ENCODE data around the gene SLC25A20. TPM values are rescaled to one million over a fixed set of nuclear protein-coding genes. Genes with fewer than 3 reads are reported as not detected.
"Not testable (repeated sequence)": the region's sequence is repeated elsewhere in the genome, so short reads cannot be mapped to it uniquely, and the experiment has no call there.

The SLC25A20 gene, protein sequence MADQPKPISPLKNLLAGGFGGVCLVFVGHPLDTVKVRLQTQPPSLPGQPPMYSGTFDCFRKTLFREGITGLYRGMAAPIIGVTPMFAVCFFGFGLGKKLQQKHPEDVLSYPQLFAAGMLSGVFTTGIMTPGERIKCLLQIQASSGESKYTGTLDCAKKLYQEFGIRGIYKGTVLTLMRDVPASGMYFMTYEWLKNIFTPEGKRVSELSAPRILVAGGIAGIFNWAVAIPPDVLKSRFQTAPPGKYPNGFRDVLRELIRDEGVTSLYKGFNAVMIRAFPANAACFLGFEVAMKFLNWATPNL
- total RNA-seq: 25.6 TPM

DNA sequence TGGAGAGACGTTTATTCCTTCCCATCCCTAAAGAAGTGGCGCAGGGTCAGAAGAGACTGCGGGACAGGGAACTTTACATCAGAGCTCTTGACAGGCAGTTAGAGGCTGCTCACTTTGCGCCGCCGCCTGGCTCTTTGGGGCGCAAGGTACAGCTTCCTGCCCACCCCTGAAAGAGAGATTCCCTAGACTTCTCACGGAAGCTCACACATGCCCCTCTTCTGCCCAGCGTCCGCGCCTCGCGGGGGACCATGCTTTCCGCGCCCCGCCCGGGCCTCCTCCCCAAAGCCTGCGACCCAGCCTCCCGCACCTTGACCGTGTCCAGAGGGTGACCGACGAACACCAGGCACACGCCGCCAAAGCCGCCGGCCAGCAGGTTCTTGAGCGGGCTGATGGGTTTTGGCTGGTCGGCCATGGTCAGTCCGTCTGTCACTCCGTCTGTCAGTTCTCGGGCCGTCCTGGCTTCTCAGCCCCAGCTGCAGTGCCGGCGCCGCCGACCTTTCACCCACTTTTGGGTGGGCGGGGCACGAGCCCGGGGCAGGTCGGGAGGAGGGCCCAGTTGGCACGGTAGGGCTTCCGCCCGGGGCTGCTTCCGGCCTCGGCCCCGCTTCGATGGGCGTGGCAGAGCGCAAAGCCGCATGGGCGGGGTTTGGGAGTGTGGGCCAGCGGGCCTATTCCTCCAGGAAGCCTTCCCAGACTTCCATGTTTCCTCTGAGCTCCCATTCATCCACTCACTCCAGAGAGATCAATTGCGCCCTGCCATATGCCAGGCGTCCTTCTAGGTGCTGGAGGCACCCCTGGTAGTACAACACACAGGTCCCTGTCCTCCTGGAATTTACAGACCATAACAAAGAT, at the start of gene SLC25A20:
Gene SLC25A20, minus strand, starts transcription at position 500 of the 852 bp plus-strand sequence. Its CDS starts 88 bp downstream, at position 412.
- DNase-seq (ENCODE audit: low read depth in 2 of 3, low spot score in 2 of 3): peak; percentile 61 to 88 (median 86)

DNA sequence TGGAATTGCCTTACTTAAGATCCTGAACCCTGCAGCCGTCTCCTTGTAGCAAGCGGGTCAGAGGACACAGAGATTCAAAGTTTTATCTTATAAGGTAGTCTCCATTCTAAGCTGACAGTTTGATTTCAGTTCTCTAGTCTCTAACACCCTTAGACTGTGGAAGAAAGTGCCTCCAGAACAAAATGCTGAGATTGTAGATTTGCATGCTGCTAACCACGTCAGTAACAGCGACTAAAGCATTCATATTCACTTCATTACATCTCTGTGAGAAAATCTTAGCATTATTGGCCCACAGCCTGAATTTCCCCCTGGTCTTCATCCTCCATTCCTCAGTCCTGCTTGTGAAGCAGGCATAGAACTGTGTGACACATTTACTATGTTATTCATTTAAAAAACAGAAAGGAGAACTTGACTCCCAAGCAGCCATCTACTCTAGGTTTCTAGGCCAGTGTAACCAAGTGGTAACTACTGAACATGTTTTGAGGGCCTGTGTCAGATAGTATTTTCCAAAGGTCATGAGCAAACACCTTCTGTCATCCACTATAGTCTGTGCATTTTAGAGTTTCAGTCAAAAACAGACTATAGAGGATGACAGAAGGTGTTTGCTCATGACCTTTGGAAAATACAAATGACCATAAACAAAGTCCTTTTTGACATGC, 47.3 kb upstream of the SLC25A20 start:
- no peak for DNase-seq (ENCODE audit: low read depth in 2 of 3, low spot score in 2 of 3)

DNA sequence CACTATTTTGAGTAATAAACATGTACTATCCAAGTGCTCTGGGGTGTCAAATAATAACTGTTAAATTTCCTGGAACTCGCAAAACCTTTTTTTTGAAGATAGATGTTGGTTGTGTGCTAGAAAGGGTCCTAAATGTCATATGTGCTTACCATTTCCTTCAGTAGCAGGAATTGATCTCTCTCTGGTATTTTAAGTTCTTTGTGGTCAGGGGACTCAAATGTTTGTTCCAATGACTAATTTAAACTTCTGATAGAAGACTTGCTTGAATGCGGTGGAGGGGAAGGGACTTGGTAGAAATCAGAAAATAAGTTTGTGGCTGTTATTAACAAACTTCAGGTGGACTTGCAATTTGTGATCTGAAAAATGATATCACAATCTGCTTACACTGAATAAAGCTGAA, 46.8 kb upstream of the SLC25A20 start:
- no peak for DNase-seq (ENCODE audit: low read depth in 2 of 3, low spot score in 2 of 3)

DNA sequence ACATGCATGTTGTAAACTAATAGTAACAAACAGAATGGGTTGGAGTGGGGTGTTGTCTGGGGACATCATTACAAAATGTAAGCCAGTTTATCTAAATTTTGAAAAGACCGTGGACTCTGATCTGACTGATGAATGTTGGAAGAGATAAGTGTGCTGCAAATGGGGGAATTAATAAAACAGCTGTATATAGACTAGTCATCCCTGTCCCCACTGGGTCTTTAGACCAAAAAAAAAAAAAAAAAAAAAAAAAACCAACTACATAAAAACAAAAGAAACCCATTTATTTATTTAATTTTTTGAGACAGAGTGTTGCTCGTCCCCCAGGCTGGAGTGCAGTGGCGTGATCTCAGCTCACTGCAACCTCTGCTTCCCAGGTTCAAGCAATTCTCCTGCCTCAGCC, 40.0 kb upstream of the SLC25A20 start:
- DNase-seq (ENCODE audit: low read depth in 2 of 3, low spot score in 2 of 3): no peak

DNA sequence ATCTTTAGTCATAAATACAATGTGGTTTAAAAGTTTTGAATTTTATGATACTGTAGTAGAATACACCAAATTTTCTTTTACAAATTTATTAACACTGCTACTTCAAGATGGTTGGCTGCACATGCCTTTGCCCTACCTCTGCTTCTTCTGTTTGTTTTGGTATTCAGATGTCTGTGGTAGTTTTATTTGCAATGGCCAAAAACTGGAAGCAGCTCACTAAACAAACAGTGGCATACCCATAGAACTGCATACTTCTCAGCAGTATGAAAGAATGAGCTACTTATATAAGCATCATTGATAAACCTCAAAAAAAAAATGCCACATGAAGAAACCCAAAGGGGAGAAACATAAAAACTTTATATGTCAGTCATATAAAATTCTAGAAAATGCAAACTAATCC, 39.5 kb upstream of the SLC25A20 start:
- DNase-seq (ENCODE audit: low read depth in 2 of 3, low spot score in 2 of 3): no peak

DNA sequence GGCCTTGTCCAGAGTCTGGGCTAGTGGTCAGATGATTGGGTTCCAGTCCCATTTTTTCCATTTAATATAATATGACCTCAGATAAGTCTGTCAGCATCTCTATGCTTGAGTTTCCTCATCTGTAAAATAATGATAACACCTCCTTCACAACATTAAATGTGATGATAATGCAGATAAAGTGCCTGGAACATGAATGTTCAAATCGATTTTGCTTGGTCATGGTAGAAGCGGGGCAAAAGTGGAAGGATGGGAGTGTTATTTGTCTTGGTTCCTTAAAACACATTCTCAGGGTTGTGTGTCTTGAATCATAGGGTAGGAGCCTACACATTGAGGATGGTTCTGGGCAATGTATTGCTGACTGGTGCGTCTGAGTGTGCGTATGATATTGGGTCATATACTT, 36.8 kb upstream of the SLC25A20 start:
- peak in 1 of 3 donors; percentile 43 for DNase-seq (ENCODE audit: low read depth in 2 of 3, low spot score in 2 of 3)

DNA sequence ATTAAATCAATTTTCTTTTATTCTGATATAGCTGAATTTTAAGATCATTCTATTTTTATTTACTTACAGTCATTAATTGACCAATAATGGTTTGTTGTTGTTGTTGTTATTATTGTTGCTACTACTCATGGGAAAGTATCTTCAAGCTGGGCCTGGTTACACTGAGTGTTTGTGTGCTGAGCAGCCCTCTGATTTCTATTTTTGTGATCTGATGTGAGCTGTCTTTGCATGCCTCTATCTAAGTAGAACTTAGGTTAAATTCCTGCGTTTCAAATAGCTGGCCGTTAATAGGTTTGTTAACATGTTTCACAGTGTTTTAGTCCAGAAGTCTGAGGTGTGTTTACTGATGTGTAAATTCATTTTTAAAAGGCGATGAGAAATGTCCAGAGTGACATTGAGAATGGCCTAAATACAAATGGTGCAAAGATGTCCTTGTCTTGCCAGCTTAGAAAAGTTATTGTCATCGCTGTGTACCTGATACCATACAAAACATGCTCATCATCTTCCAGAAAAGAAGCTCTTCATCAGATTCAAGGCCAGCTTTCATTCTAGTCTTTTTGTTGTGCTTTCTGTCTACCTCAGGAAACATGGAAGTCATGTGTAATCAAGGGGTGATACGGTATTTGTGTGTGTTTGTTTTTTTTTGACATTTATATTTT, 35.8 kb upstream of the SLC25A20 start:
- DNase-seq (ENCODE audit: low read depth in 2 of 3, low spot score in 2 of 3): no peak

DNA sequence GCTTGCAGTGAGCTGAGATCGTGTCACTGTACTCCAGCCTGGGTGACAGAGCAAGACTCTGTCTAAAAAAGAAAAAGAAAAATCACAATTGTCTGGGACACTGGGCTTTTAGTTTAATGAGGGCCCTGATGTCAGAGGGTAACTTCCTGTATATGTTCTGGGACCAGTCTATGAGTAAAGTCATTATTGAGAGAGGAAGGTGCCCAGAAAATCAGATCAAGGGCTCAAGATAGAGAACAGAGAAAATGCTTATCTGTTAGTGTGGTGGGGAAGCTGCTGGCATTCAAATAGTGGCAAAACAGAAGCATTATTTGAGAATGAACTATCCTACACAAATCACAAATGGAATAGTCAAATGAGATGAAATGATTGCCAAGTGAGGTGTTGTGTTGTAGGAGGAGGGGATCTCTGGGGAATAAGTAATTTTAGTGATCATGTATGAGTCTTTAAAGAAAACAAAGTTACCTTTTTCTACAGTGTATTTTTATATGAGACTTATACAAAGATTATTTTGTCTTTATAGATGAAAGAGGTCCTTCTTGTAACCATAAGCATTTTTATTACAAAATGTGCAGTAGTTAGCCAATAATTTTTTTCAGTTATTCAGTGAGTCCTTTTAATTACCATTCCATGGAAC, 33.4 kb upstream of the SLC25A20 start:
- DNase-seq (ENCODE audit: low read depth in 2 of 3, low spot score in 2 of 3): no peak

DNA sequence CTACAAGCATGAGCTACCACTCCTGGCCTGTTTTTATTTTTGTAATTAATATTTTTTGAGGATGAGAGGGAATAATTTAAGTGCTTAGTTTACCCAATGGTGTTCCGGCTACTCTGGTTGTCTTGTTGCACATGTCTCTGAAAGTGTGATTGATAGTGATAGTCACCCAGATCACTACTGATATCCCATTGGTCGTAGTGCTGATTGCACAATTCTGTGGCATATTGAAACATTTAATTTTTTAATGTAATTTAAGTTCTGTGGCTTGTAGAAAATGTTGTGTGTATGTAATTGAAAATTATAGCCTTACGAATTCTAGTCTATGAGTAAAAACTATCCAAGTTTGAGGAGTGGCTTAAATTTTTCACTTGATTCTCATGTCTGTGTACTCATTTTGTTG, 31.9 kb upstream of the SLC25A20 start:
- DNase-seq (ENCODE audit: low read depth in 2 of 3, low spot score in 2 of 3): no peak

DNA sequence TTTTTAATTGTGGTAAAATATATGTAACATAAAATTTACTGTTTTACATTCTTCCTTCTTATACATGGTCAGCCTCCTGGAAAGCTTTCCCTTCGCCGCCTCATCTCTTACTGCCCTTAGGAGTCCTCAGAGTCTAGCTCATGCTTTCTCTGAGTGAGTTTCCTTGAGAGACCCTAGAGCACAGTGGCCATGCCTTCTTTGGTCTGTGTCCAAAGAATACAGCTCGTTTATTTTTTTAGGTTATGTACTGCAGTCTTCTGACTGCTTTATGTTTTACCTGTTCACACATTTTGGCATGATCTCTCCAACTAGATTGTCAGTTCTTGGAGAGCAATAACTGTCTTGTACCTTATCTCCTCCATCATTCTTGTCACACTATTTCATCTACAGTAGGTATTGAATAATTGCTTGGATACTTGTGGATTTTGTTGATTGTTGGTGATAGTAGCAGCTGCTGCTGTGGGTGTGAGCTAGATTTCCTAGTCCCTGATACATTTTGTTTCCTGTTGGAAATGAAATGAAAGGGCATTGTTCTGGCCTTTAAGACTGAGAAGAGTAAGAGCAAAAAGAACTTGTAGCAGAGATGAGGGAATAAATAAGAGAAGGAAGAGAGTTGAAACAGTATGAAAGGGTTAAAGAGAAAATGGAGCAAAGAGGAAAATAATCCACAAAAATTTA, 30.8 kb upstream of the SLC25A20 start:
- no peak for DNase-seq (ENCODE audit: low read depth in 2 of 3, low spot score in 2 of 3)

DNA sequence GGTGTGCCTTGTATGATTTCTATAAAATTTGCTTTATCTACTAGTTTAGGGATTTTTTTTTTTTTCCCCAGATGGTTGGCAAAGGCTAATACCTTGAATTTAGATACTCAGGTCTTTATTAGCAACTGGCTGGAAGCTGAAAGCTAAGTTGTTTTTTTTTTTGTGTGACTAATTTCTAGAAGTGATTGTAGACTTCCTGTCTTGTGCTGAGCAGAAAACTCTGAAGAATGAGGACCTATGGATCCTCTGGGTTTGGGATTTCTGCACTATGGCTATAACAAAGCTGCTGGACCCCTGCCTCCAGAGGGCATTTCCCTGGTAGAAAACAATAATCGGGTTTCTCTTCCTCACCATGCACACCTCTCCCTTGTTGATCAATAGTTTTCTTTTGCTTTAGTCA, 30.0 kb upstream of the SLC25A20 start:
- no peak for DNase-seq (ENCODE audit: low read depth in 2 of 3, low spot score in 2 of 3)

DNA sequence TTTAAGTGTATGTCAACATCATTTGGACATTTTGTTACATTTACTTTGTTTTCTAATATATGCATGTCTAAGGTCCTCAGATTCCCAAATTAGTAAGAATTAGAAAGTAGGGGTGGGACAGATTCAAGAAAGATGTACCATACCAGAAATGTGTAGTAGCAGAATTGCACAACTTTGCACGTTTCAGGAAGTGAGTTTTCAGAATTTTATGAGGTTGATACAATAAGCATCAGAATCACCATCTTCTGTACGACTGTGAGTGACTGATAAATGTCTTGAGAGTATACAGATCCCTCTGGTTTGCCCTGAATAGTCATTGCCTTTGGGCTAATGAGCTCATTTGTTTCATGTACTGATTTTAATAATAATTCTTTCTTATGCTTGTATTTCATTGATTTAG, 29.2 kb upstream of the SLC25A20 start:
- DNase-seq (ENCODE audit: low read depth in 2 of 3, low spot score in 2 of 3): peak in 1 of 3 donors; percentile 18

DNA sequence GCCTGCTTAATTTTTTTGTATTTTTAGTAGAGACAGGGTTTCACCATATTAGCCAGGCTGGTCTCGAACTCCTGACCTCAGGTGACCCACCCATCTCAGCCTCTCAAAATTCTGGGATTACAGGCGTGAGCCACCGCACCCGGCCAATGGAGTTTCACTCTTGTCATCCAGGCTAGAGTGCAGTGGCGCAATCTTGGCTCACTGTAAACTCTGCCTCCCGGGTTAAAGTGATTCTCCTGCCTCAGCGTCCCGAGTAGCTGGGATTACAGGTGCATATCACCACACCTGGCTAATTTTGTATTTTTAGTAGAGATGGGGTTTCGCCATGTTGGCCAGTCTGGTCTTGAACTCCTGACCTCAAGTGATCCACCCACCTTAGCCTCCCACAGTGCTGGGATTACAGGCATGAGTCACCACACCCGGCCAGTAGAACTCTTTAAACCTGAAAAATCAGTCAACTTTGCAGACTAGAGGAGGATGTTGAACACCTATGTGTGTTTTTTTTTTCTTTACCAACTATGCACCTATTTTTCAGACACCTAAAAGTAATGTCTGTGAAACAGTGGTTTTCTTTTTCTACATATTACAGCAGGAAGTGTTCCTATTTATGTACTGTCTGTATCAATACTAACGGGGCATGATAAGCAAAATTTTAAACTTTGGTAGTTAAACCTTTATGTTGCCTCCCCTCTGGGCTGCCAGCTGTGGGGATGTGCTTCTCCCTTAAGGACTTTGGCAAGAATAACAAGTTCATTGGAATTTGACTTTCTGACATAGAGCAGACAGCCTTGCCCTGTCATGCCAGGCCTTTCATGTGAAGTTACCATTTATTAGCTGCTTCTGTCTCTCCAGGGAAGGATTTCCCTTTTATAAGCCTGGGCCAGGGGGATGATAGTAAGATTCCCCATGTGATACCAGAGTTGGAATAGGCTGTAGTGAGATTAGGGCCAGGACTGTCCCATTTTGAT, 28.0 kb upstream of the SLC25A20 start:
- no peak for DNase-seq (ENCODE audit: low read depth in 2 of 3, low spot score in 2 of 3)

DNA sequence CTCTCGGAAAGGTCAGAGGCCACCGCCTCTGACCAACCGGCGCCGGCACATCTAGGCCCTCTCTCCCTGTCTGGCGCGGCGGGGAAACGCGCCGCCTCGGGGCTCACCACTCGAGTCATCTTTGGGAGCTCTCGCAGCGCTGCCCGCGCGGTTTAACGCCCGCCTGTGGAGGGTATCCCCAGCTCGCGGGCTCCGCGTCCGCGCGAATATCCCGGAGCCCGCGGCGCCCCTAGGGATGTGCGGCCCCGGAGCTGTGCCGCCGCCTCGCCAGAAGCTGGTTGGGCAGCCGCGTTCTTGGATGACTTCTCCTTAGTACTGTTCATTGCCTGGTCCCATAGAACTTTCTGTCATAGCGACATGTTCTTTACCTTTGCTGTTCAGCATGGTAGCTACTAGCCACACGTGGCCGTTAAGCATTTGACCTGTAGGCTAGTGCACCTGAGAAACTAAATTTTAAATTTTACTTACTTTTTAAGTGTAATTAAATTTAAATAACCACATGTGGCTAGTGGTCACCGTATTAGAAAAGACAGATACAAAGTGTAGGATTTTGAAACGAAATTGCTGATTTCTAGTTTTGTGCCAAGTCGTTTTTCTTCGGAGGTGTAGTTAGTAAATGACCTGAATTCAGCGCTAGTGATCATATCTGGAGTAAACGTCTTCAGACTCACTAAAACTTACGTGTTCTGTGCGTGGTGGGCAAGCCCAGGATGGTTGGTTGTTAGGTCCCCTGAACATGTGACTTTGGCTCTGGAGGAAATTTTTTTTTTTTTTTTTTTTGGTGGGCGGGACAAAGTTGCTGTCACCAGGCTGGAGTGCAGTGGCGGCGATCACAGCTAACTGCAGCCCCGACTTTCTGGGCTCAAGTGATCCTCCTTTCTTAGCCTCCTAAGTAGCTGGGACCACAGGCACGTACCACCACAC, 20.8 kb upstream of the SLC25A20 start:
- peak in 2 of 3 donors; percentile 80 to 90 for DNase-seq (ENCODE audit: low read depth in 2 of 3, low spot score in 2 of 3)

DNA sequence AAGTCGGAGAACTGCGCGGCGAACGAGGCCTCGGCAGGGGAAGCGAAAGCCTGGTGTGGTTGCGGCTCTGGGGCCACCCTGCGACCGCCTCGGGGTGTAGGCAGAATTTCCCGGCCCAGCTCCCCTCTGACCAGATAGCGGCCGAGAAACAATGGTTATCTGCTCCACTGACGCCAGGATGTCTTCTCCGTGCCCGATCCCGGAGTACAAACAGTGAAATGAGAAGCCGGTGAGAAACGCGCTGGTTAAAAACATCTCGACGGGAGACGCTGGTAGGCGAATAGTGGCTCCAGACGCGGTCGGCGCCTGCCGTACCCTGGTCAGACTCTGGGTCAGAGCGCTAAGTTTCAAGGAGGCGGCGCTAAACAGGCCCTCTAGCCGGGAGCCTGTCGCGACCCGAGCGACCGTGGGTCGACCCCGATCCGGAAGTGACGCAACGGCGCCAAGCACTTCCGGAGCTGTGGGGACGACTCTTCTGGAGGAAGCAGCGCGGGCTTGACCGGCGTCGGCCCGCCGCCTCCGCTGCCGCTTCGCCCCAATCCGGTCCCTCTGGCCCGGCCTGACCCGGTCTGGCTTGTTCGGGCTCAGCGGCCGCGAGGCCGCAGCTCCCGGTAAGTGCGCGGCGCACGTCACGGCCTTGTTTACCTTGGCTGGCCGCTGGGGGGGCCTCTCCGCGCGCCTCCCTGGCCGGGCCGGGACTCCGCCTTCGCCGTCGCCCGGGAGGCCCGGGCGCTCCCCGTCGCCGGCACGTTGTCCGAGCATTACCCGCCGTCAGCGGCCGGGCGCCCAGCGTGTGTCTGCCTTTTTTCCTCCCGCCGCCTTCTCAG, 19.9 kb upstream of the SLC25A20 start, which contains the start of gene ARIH2:
Gene ARIH2, plus strand, starts transcription at position 455 of the 827 bp plus-strand sequence. CDS start 8,717 bp downstream, outside the sequence.
- peak; percentile 82 to 95 (median 95) for DNase-seq (ENCODE audit: low read depth in 2 of 3, low spot score in 2 of 3)

DNA sequence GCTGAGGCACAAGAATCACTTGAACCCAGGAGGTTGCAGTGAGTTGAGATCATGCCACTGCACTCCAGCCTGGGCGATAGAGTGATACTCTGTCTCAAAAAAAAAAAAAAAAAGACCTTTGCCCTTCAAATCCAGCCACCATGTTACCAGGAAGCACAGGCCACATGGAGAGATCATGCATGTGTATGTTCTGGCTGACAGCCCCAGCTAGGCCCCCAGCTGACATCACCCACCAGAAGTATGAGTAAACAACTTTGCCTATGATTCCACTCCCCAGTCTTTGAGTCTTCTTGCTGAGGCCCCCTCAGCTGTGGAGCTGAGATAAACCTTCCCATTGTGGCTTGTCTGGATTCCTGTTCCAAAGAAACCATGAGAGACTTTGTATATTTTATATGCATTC, 16.6 kb upstream of the SLC25A20 start:
- no peak for DNase-seq (ENCODE audit: low read depth in 2 of 3, low spot score in 2 of 3)

DNA sequence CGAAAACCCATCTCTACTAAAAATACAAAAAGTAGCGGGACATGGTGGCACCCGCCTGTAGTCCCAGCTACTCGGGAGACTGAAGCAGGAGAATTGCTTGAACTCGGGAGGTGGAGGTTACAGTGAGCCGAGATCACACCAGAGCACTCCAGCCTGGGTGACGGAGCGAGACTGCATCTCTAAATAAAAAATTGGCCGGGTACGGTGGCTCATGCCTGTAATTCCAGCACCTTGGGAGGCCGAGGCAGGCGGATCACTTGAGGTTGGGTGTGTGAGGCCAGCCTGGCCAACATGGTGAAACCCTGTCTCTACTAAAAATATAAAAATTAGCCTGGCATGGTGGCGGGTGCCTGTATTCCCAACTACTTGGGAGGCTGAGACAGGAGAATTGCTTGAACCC, 8.3 kb upstream of the SLC25A20 start:
- not testable (repeated sequence) for DNase-seq (ENCODE audit: low read depth in 2 of 3, low spot score in 2 of 3)
